ENCODE measurements around the gene ESYT2. TPM values are rescaled to one million over a fixed set of nuclear protein-coding genes. Genes with fewer than 3 reads are reported as not detected.

Gene ESYT2
- total RNA-seq, 1 experiment from 2014 or later = 39.0 TPM

- H4K5ac ChIP-seq (ENCODE audit: insufficient read length, low read depth, low read length) = no peak overlapping the region
- no peak for DNase-seq
- H2BK15ac ChIP-seq (ENCODE audit: low read depth, low read length) = no peak overlapping the region
- H3K79me1 ChIP-seq (ENCODE audit: insufficient read depth, low read depth, low read length, poor library complexity, severe bottlenecking) = no peaks in the 10 kb centered on the region
- peaks cover 30 to 33% of the 10 kb centered on the region in 2 experiments for H3K4me1 Mint-ChIP-seq
- H3K27ac Mint-ChIP-seq = no peak overlapping the region; a peak in 1 of 7 replicates
- WGBS (ENCODE audit: extremely low coverage, insufficient read length, low lambda C conversion rate) = no CpG with 5 or more reads among the region's 5 CpGs
- no peak overlapping the region for H3T11ph ChIP-seq (ENCODE audit: low read length)
- H2BK5ac ChIP-seq (ENCODE audit: insufficient read length, low read length) = no peak overlapping the region
- H3K23ac ChIP-seq (ENCODE audit: insufficient read length, low read depth, low read length) = no peak overlapping the region
- H3K79me2 ChIP-seq (ENCODE audit: insufficient read depth, low read length) = peaks cover 15% of the 10 kb centered on the region; the same call in 1 of the 2 replicates
- H3K4ac ChIP-seq (ENCODE audit: low read depth, low read length) = no peak overlapping the region
- no peaks in the 10 kb centered on the region for H4K20me1 ChIP-seq (ENCODE audit: control insufficient read depth, insufficient read depth, insufficient read length)
- H3K56ac ChIP-seq (ENCODE audit: insufficient read length, low read depth, low read length) = no peak overlapping the region
- no peak overlapping the region for H4K8ac ChIP-seq (replicated peaks; ENCODE audit: insufficient read length, low read depth, low read length)
- H3K27me3 Mint-ChIP-seq (ENCODE audit: low read depth) = no peaks in the 10 kb centered on the region
- H2BK120ac ChIP-seq (ENCODE audit: low read depth, low read length, poor library complexity, severe bottlenecking) = no peak overlapping the region
- H3K27me3 ChIP-seq (ENCODE audit: insufficient read depth, low read length) = no peaks in the 10 kb centered on the region
- no peaks in the 10 kb centered on the region for H3K9me3 ChIP-seq (ENCODE audit: control insufficient read depth, low read depth, low read length)
- no peak overlapping the region for H3K14ac ChIP-seq (ENCODE audit: insufficient read depth, low read length)
- no peak overlapping the region for H3K27ac ChIP-seq (ENCODE audit: insufficient read length, low read depth, low read length)
- H3K23me2 ChIP-seq (ENCODE audit: insufficient read length, low read depth, low read length, poor library complexity, severe bottlenecking) = no peaks in the 10 kb centered on the region
- H2AFZ ChIP-seq (ENCODE audit: low read length) = no peak overlapping the region
- no peak overlapping the region for H3K18ac ChIP-seq (ENCODE audit: insufficient read length, low read depth, low read length)
- H3K9me3 Mint-ChIP-seq = peaks cover 10 to 12% of the 10 kb centered on the region in 2 experiments; a peak in 4 of 5 replicates
- TF ChIP-seq CTCF (conservative IDR thresholded peaks at IDR 0.05) = no peak
- no peak overlapping the region for H4K91ac ChIP-seq (ENCODE audit: insufficient read length, low read depth, low read length)
- H3K4me2 ChIP-seq (ENCODE audit: insufficient read depth, insufficient read length, low read length) = no peak overlapping the region
- no peak overlapping the region for H3K4me3 Mint-ChIP-seq
- no peak overlapping the region for H2AK5ac ChIP-seq (ENCODE audit: insufficient read length, low read length)
- peaks cover 7% of the 10 kb centered on the region for H3K4me1 ChIP-seq (ENCODE audit: insufficient read depth, low read length)
- H2BK12ac ChIP-seq (ENCODE audit: insufficient read length, low read depth, low read length) = no peak overlapping the region
- H2BK20ac ChIP-seq (ENCODE audit: low read depth, low read length, poor library complexity, severe bottlenecking) = no peak overlapping the region
- peaks cover 20 to 43% (median 24%) of the 10 kb centered on the region in 3 experiments for H3K36me3 Mint-ChIP-seq (ENCODE audit: insufficient read depth in 1 of 3, low read depth in 3 of 3)
- H3K9ac ChIP-seq (ENCODE audit: extremely low read depth, insufficient read length, low read length) = no peak overlapping the region
These were observed 18.5 kb downstream of the ESYT2 start for GRCh38 chr7:158810846-158811245.
